Hematopoietic multipotent progenitor cell treated with erythropoietin and hydrocortisone succinate and interleukin-3 and kit ligand, for 15 days (in vitro differentiated cells): Measurements from ENCODE around the gene HIRA.
"Not testable (repeated sequence)": the region's sequence is repeated elsewhere in the genome, so short reads cannot be mapped to it uniquely, and the experiment has no call there.

Experiments used
- DNase-seq: peaks from one replicate; pipeline ENCODE4 v3.0.0-alpha.2; 2015; ENCODE audit warnings: low spot score

The HIRA gene

DNA sequence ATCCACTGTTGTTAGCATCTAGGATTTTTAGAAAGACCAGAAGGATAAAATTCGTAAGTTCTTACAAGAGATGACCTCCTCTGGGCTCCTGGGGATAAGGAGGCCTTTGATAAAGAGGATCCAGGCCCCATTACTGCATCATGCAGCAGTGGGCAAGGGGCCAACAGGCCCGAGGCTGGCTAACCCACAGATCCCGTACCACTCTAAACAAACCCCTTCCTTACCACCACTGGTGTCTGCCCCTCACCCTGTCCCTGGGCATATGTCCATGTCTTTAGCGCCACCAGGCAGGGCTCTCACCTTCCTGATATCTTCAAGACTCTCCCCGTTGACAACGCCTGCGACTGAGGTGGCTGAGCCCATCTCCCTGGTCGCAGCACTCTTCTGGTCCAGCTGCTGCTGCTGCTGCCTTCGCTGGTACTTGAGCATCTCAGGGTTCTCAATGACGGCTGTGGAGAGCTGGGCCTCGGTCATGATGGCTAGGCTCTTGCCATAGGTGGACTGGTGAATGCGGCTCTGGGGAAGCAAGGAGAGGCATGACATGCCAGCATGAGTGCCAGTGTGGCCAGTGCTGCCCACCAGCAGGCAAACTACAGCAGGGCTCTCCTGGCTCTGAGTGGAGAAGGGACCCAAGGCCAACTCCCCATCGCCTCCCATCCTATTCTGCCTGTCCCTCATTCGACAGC is 46.2 kb downstream of the HIRA start:
- DNase-seq, result no peak

DNA sequence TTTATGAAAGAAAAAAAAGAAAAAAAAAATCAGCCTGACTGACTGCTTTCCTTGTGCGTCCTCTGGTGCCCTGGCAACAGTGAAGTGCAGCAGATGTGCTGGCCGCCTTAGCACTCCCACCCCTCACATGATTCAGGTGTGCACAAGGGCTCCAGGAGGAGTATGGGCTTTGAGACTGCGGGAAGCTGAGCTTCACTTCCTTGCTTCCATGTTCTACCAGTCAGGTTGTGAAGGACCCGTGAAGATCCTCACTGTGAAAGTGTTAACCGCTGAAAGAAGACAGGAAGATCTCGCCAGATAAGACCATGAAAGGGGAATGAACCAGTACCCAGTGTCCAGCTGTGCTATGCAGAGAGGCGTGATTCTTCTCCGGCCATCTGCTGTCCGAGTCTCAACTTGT is 48.2 kb downstream of the HIRA start:
- DNase-seq, result no peak

DNA sequence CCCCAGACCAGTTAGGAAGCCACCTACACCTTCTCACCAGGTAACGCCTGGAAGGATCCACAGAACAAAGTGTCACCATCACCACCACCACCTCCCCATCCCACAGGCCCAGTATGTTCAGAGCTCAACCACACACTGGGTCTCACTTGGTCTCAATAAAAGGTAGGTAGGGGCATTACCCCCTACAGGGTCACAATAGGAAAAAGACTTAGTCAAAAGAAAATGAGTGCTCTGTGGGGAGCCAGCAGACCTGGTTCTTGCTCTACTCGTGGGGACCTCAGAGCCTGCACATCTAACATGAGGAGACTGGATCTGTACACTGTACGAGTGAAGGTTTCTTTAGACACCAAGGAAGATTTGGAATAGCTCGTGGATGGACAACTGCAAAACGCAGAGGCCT is 49.3 kb downstream of the HIRA start:
- DNase-seq, result no peak

DNA sequence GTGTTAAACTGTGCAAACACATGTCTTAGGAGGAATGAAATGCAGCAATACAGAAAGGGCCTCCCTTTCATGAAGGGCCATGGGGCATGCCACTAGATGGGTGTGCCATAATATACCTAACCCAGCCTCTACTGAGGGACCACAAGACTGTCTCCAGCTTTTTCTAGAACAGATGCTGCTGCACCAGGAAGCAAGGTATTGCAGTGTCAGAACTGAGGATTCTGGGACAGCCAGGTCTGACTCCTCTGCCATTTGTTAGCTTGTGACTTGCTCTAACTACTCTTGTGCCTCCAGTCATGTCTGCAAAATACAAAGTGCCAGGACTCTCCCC is 53.2 kb downstream of the HIRA start:
- no peak for DNase-seq

DNA sequence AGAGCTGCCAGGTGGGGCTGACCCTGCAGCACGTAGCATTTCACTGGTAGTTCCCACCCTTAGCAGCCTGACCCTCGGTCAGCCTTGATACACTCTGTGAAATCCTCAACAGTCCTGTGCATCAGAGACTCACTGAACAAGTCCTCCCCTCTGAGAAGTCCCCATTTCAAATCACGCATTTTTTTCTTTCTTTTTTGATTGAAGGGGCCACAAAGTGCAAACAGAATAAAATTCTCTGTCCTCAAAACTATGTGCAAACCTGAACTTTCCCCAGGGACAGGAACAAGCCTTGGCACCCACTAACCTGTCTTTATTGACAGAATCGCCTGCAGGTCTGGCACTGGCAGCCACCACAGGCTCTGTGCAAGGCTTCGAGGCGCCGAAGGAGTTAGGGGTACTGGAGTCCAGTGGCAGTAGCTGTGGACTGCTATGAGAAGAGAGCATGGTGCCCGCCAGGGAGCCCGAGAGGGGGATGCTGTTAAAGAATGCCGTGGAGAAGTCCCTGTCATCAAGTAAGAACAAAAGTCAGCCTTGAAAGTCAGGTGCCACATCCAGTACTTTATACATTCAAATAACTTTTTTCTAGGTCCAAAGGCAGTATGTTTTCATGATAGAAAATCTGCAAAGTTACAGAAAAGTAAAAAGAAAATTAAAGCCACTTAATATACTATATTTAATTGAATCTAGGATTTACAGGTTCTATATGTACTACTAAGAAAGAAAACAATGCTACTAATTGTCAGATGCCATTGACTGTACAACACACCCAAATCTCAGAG is 53.8 kb downstream of the HIRA start:
- no peak for DNase-seq

- DNase-seq, result no peak
Observed at GRCh38 chr22:19376971-19377370, 54.6 kb downstream of the HIRA start.

- DNase-seq, result no peak
Observed at GRCh38 chr22:19376247-19376646, 55.3 kb downstream of the HIRA start.

- DNase-seq, result no peak
Observed at GRCh38 chr22:19375435-19375834, 56.1 kb downstream of the HIRA start.

- DNase-seq, result no peak
Observed at GRCh38 chr22:19374410-19374809, 57.1 kb downstream of the HIRA start.

GRCh38 chr22:19373450-19373849 is 58.1 kb downstream of the HIRA start:
- DNase-seq, result no peak

GRCh38 chr22:19371893-19372292 is 59.6 kb downstream of the HIRA start:
- no peak for DNase-seq

DNA sequence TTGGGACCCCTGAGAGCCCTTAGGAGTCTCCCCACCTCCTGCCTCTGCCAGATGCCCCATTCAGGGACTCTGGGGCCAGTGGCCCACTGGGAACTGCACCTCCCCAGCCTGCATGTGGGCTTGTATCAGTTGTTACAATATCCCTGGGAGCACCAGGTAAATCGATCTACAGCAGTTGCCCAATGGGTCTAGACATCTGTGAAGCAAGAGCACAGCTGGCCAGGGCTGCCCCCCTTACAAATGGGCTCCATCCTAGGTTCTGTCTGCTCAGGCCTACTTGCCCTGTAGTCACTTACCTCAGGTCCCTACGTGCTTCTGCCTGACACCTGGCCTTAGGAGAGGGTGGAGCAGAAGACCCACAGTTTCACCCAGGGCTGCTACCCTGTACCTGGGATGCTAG is 62.7 kb downstream of the HIRA start:
- DNase-seq, result no peak

DNA sequence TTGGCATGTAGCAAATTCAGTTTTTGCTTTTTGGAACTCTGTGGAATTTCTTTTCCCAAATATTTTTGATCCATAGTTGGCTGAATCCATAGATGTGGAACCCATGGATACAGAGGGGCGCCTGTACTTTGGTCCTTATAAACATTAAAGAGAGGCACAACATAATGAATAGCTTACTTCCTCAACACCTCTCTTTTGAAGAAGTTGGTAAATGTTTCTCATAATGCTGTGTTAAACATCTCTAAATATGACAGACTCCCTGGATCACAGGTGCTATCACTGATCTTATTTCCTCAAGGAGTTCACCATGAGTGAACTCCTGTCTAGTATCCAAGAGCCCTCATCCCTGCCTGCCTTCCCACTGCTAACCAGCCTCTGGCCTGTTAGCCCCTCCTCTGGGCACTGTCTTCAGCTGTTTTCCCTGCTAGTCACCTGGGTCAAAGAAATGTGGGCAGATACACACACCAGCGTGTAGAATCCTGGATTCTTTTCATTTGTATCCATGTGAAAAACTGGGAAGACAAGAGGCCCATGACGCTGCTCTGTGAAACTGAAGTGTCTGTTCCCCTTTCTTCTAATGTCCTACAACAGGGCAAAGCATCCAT is 63.7 kb downstream of the HIRA start:
- DNase-seq, result no peak

DNA sequence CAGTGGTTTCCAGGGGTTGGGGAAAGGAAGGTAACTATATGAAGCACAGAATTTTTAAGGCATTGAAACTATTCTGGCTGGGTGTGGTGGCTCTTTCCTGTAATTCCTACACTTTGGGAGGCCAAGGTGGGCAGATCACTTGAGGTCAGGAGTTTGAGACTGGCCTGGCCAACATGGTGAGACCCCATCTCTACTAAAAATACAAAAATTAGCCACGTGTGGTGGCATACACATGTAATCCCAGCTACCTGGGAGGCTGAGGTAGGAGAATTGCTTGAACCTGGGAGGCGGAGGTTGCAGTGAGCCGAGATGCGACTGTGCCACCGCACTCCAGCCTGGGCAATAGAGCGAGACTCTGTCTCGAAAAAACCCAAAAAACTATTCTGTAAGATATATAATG is 68.0 kb downstream of the HIRA start:
- not testable (repeated sequence) for DNase-seq

GRCh38 chr22:19361501-19362103 is 69.9 kb downstream of the HIRA start:
- DNase-seq, result no peak

GRCh38 chr22:19360862-19361261 is 70.7 kb downstream of the HIRA start:
- DNase-seq, result no peak

GRCh38 chr22:19360300-19360792 is 71.2 kb downstream of the HIRA start:
- DNase-seq, result no peak

DNA sequence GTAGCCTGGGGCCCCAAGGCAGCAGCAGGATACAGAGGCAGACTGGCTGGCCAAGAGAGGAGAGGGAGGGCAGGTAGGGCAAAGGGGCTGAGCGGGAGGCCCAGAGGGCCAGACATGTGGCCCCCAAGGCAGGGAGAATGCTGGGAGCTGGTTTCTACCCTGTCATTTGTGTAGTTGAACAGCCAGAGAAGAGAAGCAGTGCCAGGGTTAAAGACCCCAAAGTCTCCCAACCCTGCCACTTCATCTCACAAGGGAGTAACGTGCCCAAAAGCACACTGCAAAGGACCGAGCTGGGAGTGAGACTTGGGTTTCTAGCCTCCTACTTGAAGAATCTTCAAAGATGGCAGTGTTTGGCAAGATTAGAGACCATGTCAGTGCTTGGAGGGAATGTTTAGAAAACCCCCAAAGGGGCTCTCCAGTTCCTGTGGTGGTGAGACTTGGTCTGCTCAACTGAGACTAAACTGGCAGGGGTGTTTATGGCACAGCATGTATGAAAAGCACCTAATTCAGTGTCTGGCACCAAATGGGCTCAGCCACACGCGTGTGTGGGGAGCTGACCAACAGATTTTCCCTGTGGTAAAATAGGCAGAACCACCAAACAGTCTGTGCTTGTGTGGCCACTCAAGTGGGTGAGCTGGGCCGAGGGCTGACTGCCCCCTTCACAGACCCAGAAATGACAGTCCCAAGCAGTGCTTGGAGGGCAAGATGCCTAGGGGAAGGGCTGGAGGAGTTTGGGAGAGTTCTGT is 71.8 kb downstream of the HIRA start:
- no peak for DNase-seq

- no peak for DNase-seq
Observed at GRCh38 chr22:19358703-19359553, 72.6 kb downstream of the HIRA start.

DNA sequence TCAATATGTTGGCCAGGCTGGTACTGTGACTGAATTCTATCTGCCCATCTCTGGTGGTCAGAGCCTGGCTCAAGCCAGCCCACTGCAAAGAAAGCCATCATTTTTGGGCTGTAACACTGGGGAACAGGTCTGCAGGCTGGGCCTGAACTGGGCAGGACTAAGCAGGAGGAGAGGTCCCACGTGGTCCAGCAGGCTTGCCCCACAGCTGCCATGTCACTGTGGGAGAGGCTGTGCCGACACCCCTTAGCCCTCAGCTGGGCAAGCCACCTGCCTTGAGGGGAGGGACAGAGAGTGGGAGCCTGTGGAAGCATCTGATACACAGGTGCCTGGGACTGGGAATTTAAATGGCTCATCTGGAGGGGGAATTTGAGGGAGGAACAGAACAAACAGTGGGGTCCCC is 73.3 kb downstream of the HIRA start:
- DNase-seq, result no peak
